Body of pancreas (tissue), 4 donors: ENCODE measurements around the gene JCAD.

Source experiments
- CTCF ChIP-seq, 7 experiments: fragments of 450-650 bp in 4 of 7; fragments of 200-600 bp in 3 of 7; sonication (generic) in 3 of 7; IDR thresholded peaks; one replicate each; pipeline ENCODE4 v1.5.1; 2016 to 2019; ENCODE audit warnings: antibody characterized with exemption in 7 of 7
- POLR2A ChIP-seq, 3 donors: fragments of 450-650 bp; IDR thresholded peaks; one replicate each; pipeline ENCODE4 v1.6.1; 2016; ENCODE audit warnings: antibody characterized with exemption in 3 of 3, mild to moderate bottlenecking in 2 of 3

DNA sequence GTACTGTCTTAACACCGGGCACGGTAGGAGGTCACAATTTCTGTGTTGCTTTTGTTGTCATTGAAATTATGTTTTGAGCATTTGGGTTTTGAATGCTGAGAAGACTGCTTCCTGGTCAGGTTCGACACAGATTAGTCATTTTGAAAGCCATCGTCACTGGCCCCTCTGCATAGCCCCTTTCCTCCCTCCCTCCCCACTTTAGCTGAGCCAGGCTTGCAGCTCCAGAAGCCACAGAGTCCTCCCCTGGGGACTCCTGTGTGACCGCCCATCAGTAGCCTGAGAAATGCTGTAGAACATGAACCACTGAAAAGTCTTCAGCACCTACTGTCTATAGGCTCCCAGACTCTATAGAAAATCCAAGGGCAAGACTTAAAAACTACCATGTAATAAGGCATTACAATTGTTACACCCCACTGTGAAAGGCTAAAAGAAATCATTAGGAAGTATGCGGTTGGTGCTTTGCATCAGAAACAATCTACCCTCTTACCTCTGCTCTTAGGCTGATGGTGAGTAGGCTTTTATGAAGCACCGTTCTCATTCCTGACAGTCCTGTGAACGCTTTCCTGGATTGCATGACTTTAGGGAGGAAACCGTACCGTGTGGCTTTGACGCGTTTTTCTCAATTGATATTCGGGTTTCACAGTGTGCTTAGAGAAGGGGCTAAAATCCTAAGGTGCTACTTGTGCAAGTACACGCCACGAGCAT, 24.8 kb downstream of the JCAD start:
- TF ChIP-seq CTCF (IDR thresholded peaks at IDR 0.05) (no peak), POLR2A (IDR thresholded peaks at IDR 0.05) (no peak)
